Naive thymus-derived CD8-positive, alpha-beta T cell (primary cell): ENCODE measurements around the gene AEBP2. TPM values are rescaled to one million over a fixed set of nuclear protein-coding genes. Genes with fewer than 3 reads are reported as not detected.

ENCODE experiments used
- ATAC-seq, 2 donors: fragments of 150-1000 bp; cut with Tn5 transposase in 1 of 2; sonication (Bioruptor Pico), chemical (Tn5 transposase) in 1 of 2; 1 replicate in 1 of 2; 2 replicates in 1 of 2; pipeline ENCODE4 v1.10.0; 2021; ENCODE audit warnings: mild to moderate bottlenecking in 2 of 2, moderate library complexity in 2 of 2
- POLR2A ChIA-PET: fragments of 350-600 bp; sonication (Branson Sonifier 250); formaldehyde crosslinking; loops from one replicate; lab custom pipeline; 2021; ENCODE audit warnings: antibody characterized with exemption; lab: Charles Lee
- DNase-seq, 10 donors: peaks; one replicate each; pipeline versions ENCODE4 v3.0.0 to v3.0.0-alpha.2; 2020 to 2022
- H3K27ac Mint-ChIP-seq, 10 donors: one replicate each; pipeline ENCODE4 v1.8.0; 2020 to 2022; ENCODE audit warnings: mild to moderate bottlenecking in 10 of 10, mixed read lengths in 10 of 10, moderate library complexity in 4 of 10, inconsistent platforms in 1 of 10
- H3K27me3 Mint-ChIP-seq, 5 donors: one replicate each; pipeline ENCODE4 v1.8.0; 2021 to 2022; ENCODE audit warnings: mixed read lengths in 5 of 5
- H3K36me3 Mint-ChIP-seq, 3 donors: one replicate each; pipeline ENCODE4 v1.8.0; 2020 to 2022; ENCODE audit warnings: mixed read lengths in 3 of 3, mild to moderate bottlenecking in 2 of 3, inconsistent platforms in 1 of 3
- H3K4me1 Mint-ChIP-seq, 4 donors: one replicate each; pipeline ENCODE4 v1.8.0; 2021 to 2022; ENCODE audit warnings: mixed read lengths in 4 of 4
- H3K4me3 Mint-ChIP-seq, 10 donors: one replicate each; pipeline ENCODE4 v1.8.0; 2020 to 2022; ENCODE audit warnings: mild to moderate bottlenecking in 10 of 10, mixed read lengths in 10 of 10, moderate library complexity in 6 of 10, inconsistent platforms in 1 of 10
- H3K9me3 Mint-ChIP-seq, 9 donors: one replicate each; pipeline ENCODE4 v1.8.0; 2020 to 2022; ENCODE audit warnings: mixed read lengths in 9 of 9, mild to moderate bottlenecking in 3 of 9, inconsistent platforms in 1 of 9, moderate library complexity in 1 of 9
- polyA plus RNA-seq, 3 donors: library from polyadenylated mRNA; unstranded; fragments of 300-500 nt; fragmentation: Illumina TruSeq; gene quantifications; one replicate each; pipeline ENCODE4 v1.2.3, GENCODE V29; 2021
- total RNA-seq, 8 experiments: library from RNA in 2 of 8; stranded (reverse) in 2 of 8; gene quantifications; one replicate each; pipeline ENCODE4 v1.2.3 and lab custom pipeline; 2021 to 2026

AEBP2 gene
- total and polyA plus RNA-seq, 5 experiments from 2014 or later, result 8.5 to 66.4 (median 15.5) TPM

- H3K9me3 Mint-ChIP-seq, result no peaks in the 10 kb centered on the region
- peaks cover 9 to 52% (median 38%) of the 10 kb centered on the region in 4 donors for H3K4me1 Mint-ChIP-seq
- no peak overlapping the region for H3K27ac Mint-ChIP-seq
- DNase-seq (no peak), ATAC-seq (no peak)
- no peaks in the 10 kb centered on the region for H3K27me3 Mint-ChIP-seq
- no peak overlapping the region for H3K4me3 Mint-ChIP-seq
- peaks cover 0 to 66% (median 5%) of the 10 kb centered on the region in 3 donors for H3K36me3 Mint-ChIP-seq
- POLR2A ChIA-PET, result interaction anchor here (0.6 kb wide), 1 partner anchor 142 kb away, joined by 4 read pairs; no protein-coding TSS in a partner anchor
Observed at GRCh38 chr12:19490908-19491307, 51.6 kb downstream of the AEBP2 start.

- H3K27ac Mint-ChIP-seq, result peak overlapping the region in 5 of 10 donors; percentile 13 to 58 (median 43)
- H3K4me3 Mint-ChIP-seq, result no peak overlapping the region
- peaks cover 0 to 67% (median 7%) of the 10 kb centered on the region in 3 donors for H3K36me3 Mint-ChIP-seq
- H3K27me3 Mint-ChIP-seq, result no peaks in the 10 kb centered on the region
- ATAC-seq (no peak), DNase-seq (no peak)
- POLR2A ChIA-PET, result no interaction called here
- no peaks in the 10 kb centered on the region for H3K9me3 Mint-ChIP-seq
- H3K4me1 Mint-ChIP-seq, result peaks cover 9 to 46% (median 32%) of the 10 kb centered on the region in 4 donors
Observed at GRCh38 chr12:19491863-19492262, 52.6 kb downstream of the AEBP2 start.

- ATAC-seq (no peak), DNase-seq (no peak)
- peaks cover 11 to 36% (median 30%) of the 10 kb centered on the region in 4 donors for H3K4me1 Mint-ChIP-seq
- no peaks in the 10 kb centered on the region for H3K9me3 Mint-ChIP-seq
- H3K27me3 Mint-ChIP-seq, result no peaks in the 10 kb centered on the region
- no peak overlapping the region for H3K4me3 Mint-ChIP-seq
- peak overlapping the region in 3 of 10 donors; percentile 4 to 67 (median 17) for H3K27ac Mint-ChIP-seq
- POLR2A ChIA-PET, result no interaction called here
- H3K36me3 Mint-ChIP-seq, result peaks cover 0 to 78% (median 10%) of the 10 kb centered on the region in 3 donors
Observed at GRCh38 chr12:19496219-19496878, 57.1 kb downstream of the AEBP2 start.

- ATAC-seq, result no peak
- no peak overlapping the region for H3K4me3 Mint-ChIP-seq
- POLR2A ChIA-PET, result interaction anchor here (0.6 kb wide), 1 partner anchor 100 kb away, joined by 3 read pairs; no protein-coding TSS in a partner anchor
- peaks cover 0 to 83% (median 13%) of the 10 kb centered on the region in 3 donors for H3K36me3 Mint-ChIP-seq
- no peaks in the 10 kb centered on the region for H3K9me3 Mint-ChIP-seq
- H3K27me3 Mint-ChIP-seq, result no peaks in the 10 kb centered on the region
- peak overlapping the region in 2 of 10 donors; percentile 8 to 75 for H3K27ac Mint-ChIP-seq
- H3K4me1 Mint-ChIP-seq, result peaks cover 11 to 31% (median 25%) of the 10 kb centered on the region in 4 donors
- no peak for DNase-seq
Observed at GRCh38 chr12:19498099-19498498, 58.8 kb downstream of the AEBP2 start.

- Mint-ChIP-seq H3K9me3 (no peaks in the 10 kb centered on the region), H3K36me3 (peaks cover 0 to 81% (median 17%) of the 10 kb centered on the region in 3 donors), H3K27me3 (no peaks in the 10 kb centered on the region), H3K4me3 (no peak overlapping the region), H3K4me1 (peaks cover 9 to 29% (median 22%) of the 10 kb centered on the region in 4 donors), H3K27ac (no peak overlapping the region)
- no peak for ATAC-seq
- POLR2A ChIA-PET, result no interaction called here
- DNase-seq, result no peak
Observed at GRCh38 chr12:19499030-19499429, 59.7 kb downstream of the AEBP2 start.

GRCh38 chr12:19506497-19506896 is 67.2 kb downstream of the AEBP2 start:
- POLR2A ChIA-PET, result no interaction called here
- DNase-seq, result no peak
- peaks cover 0 to 63% (median 16%) of the 10 kb centered on the region in 3 donors for H3K36me3 Mint-ChIP-seq
- peak overlapping the region in 2 of 10 donors; percentile 1 to 16 for H3K4me3 Mint-ChIP-seq
- H3K27me3 Mint-ChIP-seq, result no peaks in the 10 kb centered on the region
- ATAC-seq, result no peak
- peak overlapping the region; percentile 1 to 85 (median 36) for H3K27ac Mint-ChIP-seq
- H3K4me1 Mint-ChIP-seq, result peaks cover 30 to 57% (median 52%) of the 10 kb centered on the region in 4 donors
- no peaks in the 10 kb centered on the region for H3K9me3 Mint-ChIP-seq

- no peaks in the 10 kb centered on the region for H3K27me3 Mint-ChIP-seq
- ATAC-seq, result no peak
- no peak for DNase-seq
- H3K4me3 Mint-ChIP-seq, result no peak overlapping the region
- H3K4me1 Mint-ChIP-seq, result peaks cover 31 to 56% (median 50%) of the 10 kb centered on the region in 4 donors
- peak overlapping the region in 2 of 10 donors; percentile 6 to 74 for H3K27ac Mint-ChIP-seq
- H3K9me3 Mint-ChIP-seq, result no peaks in the 10 kb centered on the region
- POLR2A ChIA-PET, result no interaction called here
- H3K36me3 Mint-ChIP-seq, result peaks cover 0 to 63% (median 12%) of the 10 kb centered on the region in 3 donors
Observed at GRCh38 chr12:19507823-19508222, 68.5 kb downstream of the AEBP2 start.

GRCh38 chr12:19510461-19510860 is 71.2 kb downstream of the AEBP2 start:
- ATAC-seq (no peak), DNase-seq (no peak)
- H3K4me1 Mint-ChIP-seq, result peaks cover 22 to 40% (median 37%) of the 10 kb centered on the region in 4 donors
- peak overlapping the region in 2 of 10 donors; percentile 50 to 60 for H3K27ac Mint-ChIP-seq
- H3K36me3 Mint-ChIP-seq, result peaks cover 0 to 63% (median 11%) of the 10 kb centered on the region in 3 donors
- POLR2A ChIA-PET, result no interaction called here
- H3K9me3 Mint-ChIP-seq, result no peaks in the 10 kb centered on the region
- no peaks in the 10 kb centered on the region for H3K27me3 Mint-ChIP-seq
- no peak overlapping the region for H3K4me3 Mint-ChIP-seq

GRCh38 chr12:19515179-19515578 is 75.9 kb downstream of the AEBP2 start:
- Mint-ChIP-seq H3K27ac (peak overlapping the region in 2 of 10 donors; percentile 31 to 40), H3K36me3 (peaks cover 0 to 71% (median 10%) of the 10 kb centered on the region in 3 donors), H3K27me3 (no peaks in the 10 kb centered on the region), H3K9me3 (no peaks in the 10 kb centered on the region), H3K4me1 (peaks cover 4 to 12% (median 5%) of the 10 kb centered on the region in 4 donors), H3K4me3 (no peak overlapping the region)
- ATAC-seq (no peak), DNase-seq (no peak)
- POLR2A ChIA-PET, result no interaction called here

GRCh38 chr12:19517583-19517982 is 78.3 kb downstream of the AEBP2 start:
- Mint-ChIP-seq H3K27ac (peak overlapping the region in 7 of 10 donors; percentile 3 to 83 (median 50)), H3K4me1 (peaks cover 0 to 5% (median under 1%) of the 10 kb centered on the region in 4 donors), H3K9me3 (no peaks in the 10 kb centered on the region), H3K36me3 (peaks cover 0 to 64% (median 10%) of the 10 kb centered on the region in 3 donors), H3K4me3 (no peak overlapping the region), H3K27me3 (no peaks in the 10 kb centered on the region)
- ATAC-seq (no peak), DNase-seq (no peak)
- POLR2A ChIA-PET, result interaction anchor here (0.6 kb wide), 2 partner anchors 155 to 212 kb away, joined by 3 read pairs; no protein-coding TSS in a partner anchor

- ATAC-seq (no peak), DNase-seq (no peak)
- H3K27me3 Mint-ChIP-seq, result no peaks in the 10 kb centered on the region
- peak overlapping the region in 2 of 10 donors; percentile 3 to 25 for H3K27ac Mint-ChIP-seq
- H3K4me3 Mint-ChIP-seq, result no peak overlapping the region
- H3K4me1 Mint-ChIP-seq, result peaks cover 0 to 5% (median under 1%) of the 10 kb centered on the region in 4 donors
- peaks cover 0 to 62% (median 10%) of the 10 kb centered on the region in 3 donors for H3K36me3 Mint-ChIP-seq
- POLR2A ChIA-PET, result interaction anchor here (0.6 kb wide), 2 partner anchors 155 to 213 kb away, joined by 3 read pairs; no protein-coding TSS in a partner anchor
- H3K9me3 Mint-ChIP-seq, result no peaks in the 10 kb centered on the region
Observed at GRCh38 chr12:19518209-19518608, 78.9 kb downstream of the AEBP2 start.

GRCh38 chr12:19520646-19521415 is 81.5 kb downstream of the AEBP2 start:
- POLR2A ChIA-PET, result no interaction called here
- no peak for DNase-seq
- no peak for ATAC-seq
- peak overlapping the region in 3 of 10 donors; percentile 1 to 66 (median 11) for H3K27ac Mint-ChIP-seq
- H3K9me3 Mint-ChIP-seq, result no peaks in the 10 kb centered on the region
- H3K36me3 Mint-ChIP-seq, result peaks cover 0 to 51% (median 3%) of the 10 kb centered on the region in 3 donors
- peaks cover 0 to 4% (median under 1%) of the 10 kb centered on the region in 4 donors for H3K4me1 Mint-ChIP-seq
- no peak overlapping the region for H3K4me3 Mint-ChIP-seq
- H3K27me3 Mint-ChIP-seq, result no peaks in the 10 kb centered on the region
